IMR-90 (cell line): ENCODE results near the gene SMOC1. TPM values are rescaled to one million over a fixed set of nuclear protein-coding genes. Genes with fewer than 3 reads are reported as not detected.

Experiments used
- ATAC-seq: fragments of 200-7000 bp; cut with Tn5 transposase; 2 replicates; pipeline ENCODE4 v1.9.1; 2020; ENCODE audit warnings: low read depth, mild to moderate bottlenecking, moderate library complexity
- BruUV-seq: library from RNA; stranded (reverse); fragments of 400-500 nt; replicated peaks from 2 replicates; lab custom pipeline; 2021; lab: Mats Ljungman, UMichigan
- CTCF ChIA-PET: fragments of 300-600 bp; formaldehyde crosslinking; extraction: SDS; loops from one replicate; lab custom pipeline; 2021; ENCODE audit warnings: antibody characterized with exemption; lab: Yijun Ruan, JAX
- POLR2A ChIA-PET: fragments of 300-600 bp; sonication (Branson Sonifier 250); formaldehyde crosslinking; loops from one replicate; lab custom pipeline; 2022; ENCODE audit warnings: antibody characterized with exemption; ENCODE audit not compliant: unreplicated experiment; lab: Charles Lee
- DNase-seq: peaks from one replicate; pipeline ENCODE4 v3.0.0; 2013
- H2AFZ ChIP-seq: replicated peaks from 2 replicates; pipeline ENCODE3; 2013; ENCODE audit warnings: low read length, mild to moderate bottlenecking; ENCODE audit not compliant: poor library complexity
- H2AK5ac ChIP-seq: 2 replicates; pipeline ENCODE4 v1.6.1; 2013; ENCODE audit warnings: low read depth, low read length, inconsistent platforms
- H2AK9ac ChIP-seq: replicated peaks from 2 replicates; pipeline ENCODE3; 2013; ENCODE audit warnings: mild to moderate bottlenecking, low read depth, low read length, moderate library complexity; ENCODE audit not compliant: poor library complexity
- H2BK120ac ChIP-seq: 2 replicates; pipeline ENCODE4 v1.6.1; 2013; ENCODE audit warnings: low read depth, low read length, inconsistent platforms
- H2BK15ac ChIP-seq: 3 replicates; pipeline ENCODE4 v1.6.1; 2013; ENCODE audit warnings: low read depth, low read length, inconsistent platforms
- H2BK20ac ChIP-seq: 2 replicates; pipeline ENCODE4 v1.6.1; 2013; ENCODE audit warnings: low read depth, mild to moderate bottlenecking, inconsistent platforms, low read length, moderate library complexity
- H2BK5ac ChIP-seq: 2 replicates; pipeline ENCODE4 v1.6.1; 2013; ENCODE audit warnings: mild to moderate bottlenecking, low read depth, low read length, inconsistent platforms; ENCODE audit not compliant: poor library complexity, severe bottlenecking
- H3K14ac ChIP-seq: replicated peaks from 2 replicates; pipeline ENCODE4 v1.6.1; 2013; ENCODE audit warnings: low read depth, low read length, inconsistent platforms
- H3K18ac ChIP-seq: 2 replicates; pipeline ENCODE4 v1.6.1; 2013; ENCODE audit warnings: low read depth, low read length, control low read depth
- H3K23ac ChIP-seq: 2 replicates; pipeline ENCODE4 v1.6.1; 2013; ENCODE audit warnings: low read depth, low read length, inconsistent platforms
- H3K27ac ChIP-seq: 2 replicates; pipeline ENCODE4 v1.5.1; 2013; ENCODE audit warnings: mild to moderate bottlenecking, control low read depth, low read length; ENCODE audit not compliant: insufficient read depth
- H3K27me3 ChIP-seq: 2 replicates; pipeline ENCODE4 v1.6.1; 2013; ENCODE audit warnings: low read length; ENCODE audit not compliant: control insufficient read depth, insufficient read depth
- H3K36me3 ChIP-seq: 2 replicates; pipeline ENCODE4 v1.6.1; 2013; ENCODE audit warnings: low read length, mixed read lengths; ENCODE audit not compliant: control insufficient read depth, insufficient read depth
- H3K4ac ChIP-seq: 2 replicates; pipeline ENCODE4 v1.6.1; 2013; ENCODE audit warnings: low read depth, low read length, inconsistent platforms
- H3K4me1 ChIP-seq: 2 replicates; pipeline ENCODE4 v1.6.1; 2013; ENCODE audit warnings: low read length, mixed read lengths; ENCODE audit not compliant: control insufficient read depth, insufficient read depth
- H3K4me2 ChIP-seq: 2 replicates; pipeline ENCODE4 v1.6.1; 2013; ENCODE audit warnings: low read depth, mild to moderate bottlenecking, control low read depth, low read length, moderate library complexity
- H3K4me3 ChIP-seq: 2 replicates; pipeline ENCODE4 v1.5.1; 2013; ENCODE audit warnings: low read depth, mild to moderate bottlenecking, control low read depth, low read length, moderate library complexity; ENCODE audit not compliant: insufficient read depth
- H3K56ac ChIP-seq: 2 replicates; pipeline ENCODE4 v1.6.1; 2013; ENCODE audit warnings: low read length, inconsistent platforms; ENCODE audit not compliant: insufficient read depth; ENCODE audit errors: extremely low read depth
- H3K79me1 ChIP-seq, 2 experiments: 2 replicates each; pipeline ENCODE4 v1.6.1; 2013; ENCODE audit warnings: low read length in 2 of 2, inconsistent platforms in 1 of 2, low read depth in 1 of 2
- H3K9ac ChIP-seq: 2 replicates; pipeline ENCODE4 v1.6.1; 2013; ENCODE audit warnings: low read depth, low read length, control low read depth
- H3K9me1 ChIP-seq: 2 replicates; pipeline ENCODE4 v1.6.1; 2013; ENCODE audit warnings: low read length, inconsistent platforms; ENCODE audit not compliant: insufficient read depth
- H3K9me3 ChIP-seq: 2 replicates; pipeline ENCODE4 v1.6.1; 2013; ENCODE audit warnings: low read length; ENCODE audit not compliant: control insufficient read depth, insufficient read depth
- H4K20me1 ChIP-seq: 2 replicates; pipeline ENCODE4 v1.6.1; 2013; ENCODE audit warnings: low read length, inconsistent platforms; ENCODE audit not compliant: insufficient read depth
- H4K5ac ChIP-seq: 2 replicates; pipeline ENCODE4 v1.6.1; 2013; ENCODE audit warnings: mild to moderate bottlenecking, low read depth, low read length, control low read depth
- H4K8ac ChIP-seq, 2 experiments: 2 replicates each; pipeline ENCODE4 v1.6.1; 2013; ENCODE audit warnings: low read depth in 2 of 2, low read length in 2 of 2, control low read depth in 1 of 2, inconsistent platforms in 1 of 2
- H4K91ac ChIP-seq: 2 replicates; pipeline ENCODE4 v1.6.1; 2013; ENCODE audit warnings: low read depth, low read length, inconsistent platforms; ENCODE audit not compliant: insufficient read depth
- BHLHE40 ChIP-seq: fragments of 150-350 bp; IDR thresholded peaks from 2 replicates; pipeline ENCODE4 v1.6.1; 2016; ENCODE audit warnings: mild to moderate bottlenecking, low read depth, low read length
- CEBPB ChIP-seq: IDR thresholded peaks from 2 replicates; pipeline ENCODE4 v1.6.1; 2012; ENCODE audit warnings: low read depth, low read length, improper control_type of control experiment
- CHD1 ChIP-seq: IDR thresholded peaks from 2 replicates; pipeline ENCODE4 v1.6.1; 2012; ENCODE audit warnings: low read depth, low read length, improper control_type of control experiment
- FOS ChIP-seq: fragments of 150-350 bp; IDR thresholded peaks from 2 replicates; pipeline ENCODE4 v1.6.1; 2016; ENCODE audit warnings: low read depth, low read length
- MAFK ChIP-seq: IDR thresholded peaks from 2 replicates; pipeline ENCODE4 v1.6.1; 2012; ENCODE audit warnings: low read depth, low read length, improper control_type of control experiment
- MAZ ChIP-seq: IDR thresholded peaks from 2 replicates; pipeline ENCODE4 v1.6.1; 2012; ENCODE audit warnings: low read depth, mild to moderate bottlenecking, low read length, improper control_type of control experiment, moderate library complexity, borderline replicate concordance
- MXI1 ChIP-seq: IDR thresholded peaks from 2 replicates; pipeline ENCODE4 v1.6.1; 2012; ENCODE audit warnings: low read depth, mild to moderate bottlenecking, low read length, moderate library complexity, borderline replicate concordance
- NFE2L2 ChIP-seq: fragments of 150-350 bp; IDR thresholded peaks from 2 replicates; pipeline ENCODE4 v1.6.1; 2016; ENCODE audit warnings: low read depth, mild to moderate bottlenecking, low read length
- POLR2A ChIP-seq: IDR thresholded peaks from 2 replicates; pipeline ENCODE4 v1.6.1; 2012; ENCODE audit warnings: mild to moderate bottlenecking, low read depth, low read length
- RAD21 ChIP-seq: IDR thresholded peaks from 2 replicates; pipeline ENCODE4 v1.6.1; 2012; ENCODE audit warnings: low read length, improper control_type of control experiment
- RCOR1 ChIP-seq: IDR thresholded peaks from 2 replicates; pipeline ENCODE4 v1.6.1; 2012; ENCODE audit warnings: mild to moderate bottlenecking, low read length, improper control_type of control experiment; ENCODE audit not compliant: insufficient replicate concordance
- RFX5 ChIP-seq: IDR thresholded peaks from 2 replicates; pipeline ENCODE4 v1.8.0; 2012; ENCODE audit warnings: low read depth, mild to moderate bottlenecking, low read length, moderate library complexity
- SMC3 ChIP-seq: fragments of 150-350 bp; IDR thresholded peaks from 2 replicates; pipeline ENCODE4 v1.6.1; 2016; ENCODE audit warnings: low read depth, mild to moderate bottlenecking, antibody characterized with exemption, low read length, moderate library complexity
- WGBS, 2 experiments: methylation state at CpG; one replicate each; pipeline versions ENCODE4 v1.1.5 to v1.1.7; 2013; ENCODE audit warnings: missing lambda C conversion rate in 2 of 2; ENCODE audit not compliant: insufficient read length in 1 of 2; ENCODE audit errors: extremely low coverage in 2 of 2; 5-methylcytosine and 5-hydroxymethylcytosine counted together
- dilution Hi-C: fragments of 300-500 bp; cut with HindIII; formaldehyde crosslinking; loops from one replicate; pipeline ENCODE4 v1.14.3; 2018; ENCODE audit warnings: low sequenced_read_pairs; ENCODE audit not compliant: unreplicated experiment
- in situ Hi-C: fragments of 300-500 bp; cut with MboI; formaldehyde crosslinking; loops from 3 replicates; pipeline ENCODE4 v1.14.3; 2019; ENCODE audit warnings: low sequenced_read_pairs, inconsistent platforms, mixed read lengths
- intact Hi-C: fragments of 100-400 bp; cut with micrococcal nuclease; formaldehyde crosslinking; loops from 2 replicates; pipeline ENCODE4 v1.10.0; 2022
- polyA plus RNA-seq, 3 experiments: library from polyadenylated mRNA; depleted of rRNA; stranded (reverse); fragments of >200 nt; gene quantifications; 2 replicates each; pipeline ENCODE4 v1.2.3, GENCODE V29; 2012; ENCODE audit warnings: low replicate concordance in 1 of 3
- total RNA-seq: library from RNA; depleted of rRNA; stranded (reverse); fragments of >200 nt; gene quantifications from 2 replicates; pipeline ENCODE4 v1.2.3, GENCODE V29; 2012
- TF ChIP-seq, protein P1 (sequence below): conservative IDR thresholded peaks from 2 replicates; pipeline ENCODE4 v1.5.1; 2012; ENCODE audit warnings: mild to moderate bottlenecking, low read depth, low read length, improper control_type of control experiment
- TF ChIP-seq, protein P2 (sequence below): fragments of 150-350 bp; IDR thresholded peaks from 2 replicates; pipeline ENCODE4 v1.6.1; 2016; ENCODE audit warnings: low read depth, mild to moderate bottlenecking, low read length, moderate library complexity, borderline replicate concordance
- TF ChIP-seq, protein P3 (sequence below): fragments of 150-350 bp; IDR thresholded peaks from 2 replicates; pipeline ENCODE4 v1.6.1; 2017; ENCODE audit warnings: mild to moderate bottlenecking, antibody characterized with exemption, low read length, low read depth

Gene SMOC1
- total and polyA plus RNA-seq, 2 of the 4 experiments (the other 2 are of a cell fraction): 0.90 to 4.1 TPM

DNA sequence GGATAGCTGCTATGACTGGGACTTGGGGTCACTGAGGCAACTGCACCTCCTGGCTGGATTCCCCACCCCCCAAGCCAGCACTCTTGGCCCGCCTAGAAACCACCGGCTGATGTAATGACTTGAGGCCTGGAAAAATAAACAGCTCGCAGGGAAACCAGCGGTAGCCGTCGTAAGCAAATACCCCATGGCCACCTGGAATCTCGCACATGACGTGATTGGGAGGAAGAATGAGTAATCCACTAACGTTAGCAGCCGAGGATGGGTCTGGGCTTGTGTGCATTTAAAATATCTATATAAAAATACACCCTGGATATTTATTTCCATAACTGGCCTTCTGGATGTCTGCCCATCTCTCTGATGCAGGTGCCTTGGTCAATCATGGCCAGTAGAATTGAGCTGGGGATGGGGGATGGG lies 120.1 kb downstream of the SMOC1 start:
- ChIA-PET CTCF (interaction anchor here (1.0 kb wide), 1 partner anchor 17 kb away, joined by 3 read pairs; no protein-coding TSS in a partner anchor), POLR2A (no interaction called here)
- H3K9me1 ChIP-seq: peaks cover 21% of the 10 kb centered on the region
- no peak overlapping the region for H3K4me2 ChIP-seq
- peak overlapping the region; percentile 88 for H4K5ac ChIP-seq
- DNase-seq (peak; percentile 100), ATAC-seq (peak; percentile 85)
- H3K9ac ChIP-seq: no peak overlapping the region
- H4K91ac ChIP-seq: peak overlapping the region; percentile 96
- peak overlapping the region; percentile 39 for H3K56ac ChIP-seq
- peak overlapping the region; percentile 70 for H3K23ac ChIP-seq
- intact Hi-C loops (no loop called here), in situ Hi-C loops (no loop called here), dilution Hi-C loops (no loop called here)
- whole genome bisulfite sequencing, 2 experiments: no CpG with 5 or more reads among the region's 10 CpGs
- H3K27ac ChIP-seq: peak overlapping the region; percentile 76
- peak overlapping the region; percentile 80 to 90; a peak in 3 of 4 replicates for H4K8ac ChIP-seq
- H3K14ac ChIP-seq: peak overlapping the region; percentile 92
- peak overlapping the region; percentile 96 for H2BK5ac ChIP-seq
- H3K18ac ChIP-seq: peak overlapping the region; percentile 94
- no peak overlapping the region for H3K4me3 ChIP-seq
- H2AFZ ChIP-seq: peak overlapping the region; percentile 59
- H3K4ac ChIP-seq: peak overlapping the region; percentile 95
- H3K4me1 ChIP-seq: peaks cover 26% of the 10 kb centered on the region
- peak overlapping the region; percentile 29 for H2AK9ac ChIP-seq
- H3K27me3 ChIP-seq: no peaks in the 10 kb centered on the region
- no peaks in the 10 kb centered on the region for H3K36me3 ChIP-seq
- H2BK120ac ChIP-seq: peak overlapping the region; percentile 95
- no peaks in the 10 kb centered on the region for H3K9me3 ChIP-seq
- peak overlapping the region; percentile 98 for H2AK5ac ChIP-seq
- H2BK15ac ChIP-seq: peak overlapping the region; percentile 94
- no peaks in the 10 kb centered on the region for H4K20me1 ChIP-seq
- BruUV-seq: no TSS peak
- TF ChIP-seq POLR2A (no peak), MAFK (0 out of 2 replicates have a peak, but pooled peaks have one; percentile 14), CHD1 (no peak), SMC3 (0 out of 2 replicates have a peak, but pooled peaks have one; percentile 2), CEBPB (peak; percentile 71; the same call in 1 of the 2 replicates), RCOR1 (peak; percentile 15), RAD21 (peak; percentile 21; the same call in 1 of the 2 replicates), BHLHE40 (peak; percentile 71), MXI1 (no peak), RFX5 (no peak), MAZ (peak; percentile 42; the same call in 1 of the 2 replicates), NFE2L2 (no peak), FOS (peak; percentile 98)
- TF ChIP-seq, protein P1, sequence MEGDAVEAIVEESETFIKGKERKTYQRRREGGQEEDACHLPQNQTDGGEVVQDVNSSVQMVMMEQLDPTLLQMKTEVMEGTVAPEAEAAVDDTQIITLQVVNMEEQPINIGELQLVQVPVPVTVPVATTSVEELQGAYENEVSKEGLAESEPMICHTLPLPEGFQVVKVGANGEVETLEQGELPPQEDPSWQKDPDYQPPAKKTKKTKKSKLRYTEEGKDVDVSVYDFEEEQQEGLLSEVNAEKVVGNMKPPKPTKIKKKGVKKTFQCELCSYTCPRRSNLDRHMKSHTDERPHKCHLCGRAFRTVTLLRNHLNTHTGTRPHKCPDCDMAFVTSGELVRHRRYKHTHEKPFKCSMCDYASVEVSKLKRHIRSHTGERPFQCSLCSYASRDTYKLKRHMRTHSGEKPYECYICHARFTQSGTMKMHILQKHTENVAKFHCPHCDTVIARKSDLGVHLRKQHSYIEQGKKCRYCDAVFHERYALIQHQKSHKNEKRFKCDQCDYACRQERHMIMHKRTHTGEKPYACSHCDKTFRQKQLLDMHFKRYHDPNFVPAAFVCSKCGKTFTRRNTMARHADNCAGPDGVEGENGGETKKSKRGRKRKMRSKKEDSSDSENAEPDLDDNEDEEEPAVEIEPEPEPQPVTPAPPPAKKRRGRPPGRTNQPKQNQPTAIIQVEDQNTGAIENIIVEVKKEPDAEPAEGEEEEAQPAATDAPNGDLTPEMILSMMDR: no peak
- TF ChIP-seq, protein P2, sequence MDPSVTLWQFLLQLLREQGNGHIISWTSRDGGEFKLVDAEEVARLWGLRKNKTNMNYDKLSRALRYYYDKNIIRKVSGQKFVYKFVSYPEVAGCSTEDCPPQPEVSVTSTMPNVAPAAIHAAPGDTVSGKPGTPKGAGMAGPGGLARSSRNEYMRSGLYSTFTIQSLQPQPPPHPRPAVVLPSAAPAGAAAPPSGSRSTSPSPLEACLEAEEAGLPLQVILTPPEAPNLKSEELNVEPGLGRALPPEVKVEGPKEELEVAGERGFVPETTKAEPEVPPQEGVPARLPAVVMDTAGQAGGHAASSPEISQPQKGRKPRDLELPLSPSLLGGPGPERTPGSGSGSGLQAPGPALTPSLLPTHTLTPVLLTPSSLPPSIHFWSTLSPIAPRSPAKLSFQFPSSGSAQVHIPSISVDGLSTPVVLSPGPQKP: no peak
- TF ChIP-seq, protein P3, sequence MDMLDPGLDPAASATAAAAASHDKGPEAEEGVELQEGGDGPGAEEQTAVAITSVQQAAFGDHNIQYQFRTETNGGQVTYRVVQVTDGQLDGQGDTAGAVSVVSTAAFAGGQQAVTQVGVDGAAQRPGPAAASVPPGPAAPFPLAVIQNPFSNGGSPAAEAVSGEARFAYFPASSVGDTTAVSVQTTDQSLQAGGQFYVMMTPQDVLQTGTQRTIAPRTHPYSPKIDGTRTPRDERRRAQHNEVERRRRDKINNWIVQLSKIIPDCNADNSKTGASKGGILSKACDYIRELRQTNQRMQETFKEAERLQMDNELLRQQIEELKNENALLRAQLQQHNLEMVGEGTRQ: 0 out of 2 replicates have a peak, but pooled peaks have one; percentile 6
- peak overlapping the region; percentile 93 for H2BK20ac ChIP-seq
- H3K79me1 ChIP-seq: peaks cover 0 to 4% of the 10 kb centered on the region in 2 experiments; a peak in 1 of 4 replicates
